GM10248 (cell line): ENCODE measurements around the gene PRELP.

Experiments used
- CTCF ChIA-PET: fragments of 300-600 bp; sonication (Branson Sonifier 250); formaldehyde crosslinking; extraction: SDS; loops from one replicate; lab custom pipeline; 2021; ENCODE audit warnings: antibody characterized with exemption; lab: Yijun Ruan, JAX
- POLR2A ChIA-PET: fragments of 350-650 bp; sonication (Branson Sonifier 250); formaldehyde crosslinking; extraction: SDS; loops from one replicate; lab custom pipeline; 2020; ENCODE audit warnings: antibody characterized with exemption; lab: Yijun Ruan, JAX
- DNase-seq: peaks from one replicate; pipeline ENCODE4 v3.0.0; 2012; ENCODE audit errors: extremely low spot score
- TF ChIP-seq, protein P1 (sequence below): IDR thresholded peaks from 2 replicates; pipeline ENCODE4 v1.5.1; 2012; ENCODE audit warnings: mild to moderate bottlenecking, low read depth; ENCODE audit errors: extremely low read depth, missing control alignments, control extremely low read depth

Gene PRELP

GRCh38 chr1:203522237-203522636, 46.6 kb downstream of the PRELP start:
- ChIA-PET POLR2A (no interaction called here), CTCF (no interaction called here)
- TF ChIP-seq, protein P1, sequence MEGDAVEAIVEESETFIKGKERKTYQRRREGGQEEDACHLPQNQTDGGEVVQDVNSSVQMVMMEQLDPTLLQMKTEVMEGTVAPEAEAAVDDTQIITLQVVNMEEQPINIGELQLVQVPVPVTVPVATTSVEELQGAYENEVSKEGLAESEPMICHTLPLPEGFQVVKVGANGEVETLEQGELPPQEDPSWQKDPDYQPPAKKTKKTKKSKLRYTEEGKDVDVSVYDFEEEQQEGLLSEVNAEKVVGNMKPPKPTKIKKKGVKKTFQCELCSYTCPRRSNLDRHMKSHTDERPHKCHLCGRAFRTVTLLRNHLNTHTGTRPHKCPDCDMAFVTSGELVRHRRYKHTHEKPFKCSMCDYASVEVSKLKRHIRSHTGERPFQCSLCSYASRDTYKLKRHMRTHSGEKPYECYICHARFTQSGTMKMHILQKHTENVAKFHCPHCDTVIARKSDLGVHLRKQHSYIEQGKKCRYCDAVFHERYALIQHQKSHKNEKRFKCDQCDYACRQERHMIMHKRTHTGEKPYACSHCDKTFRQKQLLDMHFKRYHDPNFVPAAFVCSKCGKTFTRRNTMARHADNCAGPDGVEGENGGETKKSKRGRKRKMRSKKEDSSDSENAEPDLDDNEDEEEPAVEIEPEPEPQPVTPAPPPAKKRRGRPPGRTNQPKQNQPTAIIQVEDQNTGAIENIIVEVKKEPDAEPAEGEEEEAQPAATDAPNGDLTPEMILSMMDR: no peak
- no peak for DNase-seq

- TF ChIP-seq, protein P1: no peak
- ChIA-PET POLR2A (no interaction called here), CTCF (no interaction called here)
- DNase-seq: no peak
Observed at GRCh38 chr1:203523667-203524066, 48.1 kb downstream of the PRELP start.

GRCh38 chr1:203524152-203524551, 48.5 kb downstream of the PRELP start:
- ChIA-PET POLR2A (no interaction called here), CTCF (no interaction called here)
- DNase-seq: no peak
- TF ChIP-seq, protein P1: no peak

- TF ChIP-seq, protein P1: no peak
- no peak for DNase-seq
- CTCF ChIA-PET: no interaction called here
- POLR2A ChIA-PET: no interaction called here
Observed at GRCh38 chr1:203524824-203525223, 49.2 kb downstream of the PRELP start.

GRCh38 chr1:203525685-203526084, 50.1 kb downstream of the PRELP start:
- TF ChIP-seq, protein P1: no peak
- ChIA-PET POLR2A (no interaction called here), CTCF (no interaction called here)
- no peak for DNase-seq

GRCh38 chr1:203526130-203526529, 50.5 kb downstream of the PRELP start:
- TF ChIP-seq, protein P1: no peak
- CTCF ChIA-PET: interaction anchor here (1.2 kb wide), 1 partner anchor 176 kb away, joined by 3 read pairs; no protein-coding TSS in a partner anchor
- no peak for DNase-seq
- POLR2A ChIA-PET: no interaction called here
